Measurements from ENCODE around the gene FEZ2. TPM values are rescaled to one million over a fixed set of nuclear protein-coding genes. Genes with fewer than 3 reads are reported as not detected.

The FEZ2 gene
- total and polyA plus RNA-seq, 2 of the 8 experiments (the other 6 are each of a cell fraction or from before 2014, with no cell fraction given), result 7.5 to 16.4 TPM

DNA sequence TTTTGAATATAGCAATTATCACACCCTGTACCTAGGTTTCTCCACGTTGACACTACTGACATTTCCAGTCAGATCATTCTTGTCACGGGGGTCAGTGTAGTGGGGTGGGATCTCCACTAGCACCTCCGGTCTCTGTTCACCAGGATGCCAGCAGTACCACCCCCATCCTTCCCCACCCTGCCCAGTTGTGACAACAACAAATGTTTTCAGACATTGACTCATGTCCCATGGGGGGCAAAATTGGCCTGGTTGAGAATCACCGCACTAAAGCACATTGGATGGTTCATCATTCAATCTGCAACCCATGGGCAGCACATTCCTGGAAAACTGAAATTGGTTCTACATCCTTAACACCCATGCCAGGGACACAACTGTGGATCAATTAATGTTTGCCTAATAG lies 32.3 kb downstream of the FEZ2 start (continued):
- TF ChIP-seq TCF12 (IDR thresholded peaks at IDR 0.05; ENCODE audit: low read depth, low read length), result no peak
- no peak for TF ChIP-seq POU5F1 (IDR thresholded peaks at IDR 0.05; ENCODE audit: low read depth, low read length)
